Erythroblast (primary cell): ENCODE measurements around the gene FRZB.

Source experiments
- GATA1 ChIP-seq: IDR thresholded peaks from 2 replicates; pipeline ENCODE4 v1.6.1; 2011; ENCODE audit warnings: low read depth, mild to moderate bottlenecking, control low read depth, low read length, moderate library complexity
- POLR2A ChIP-seq: IDR thresholded peaks from 2 replicates; pipeline ENCODE4 v1.6.1; 2011; ENCODE audit warnings: mild to moderate bottlenecking, low read length

DNA sequence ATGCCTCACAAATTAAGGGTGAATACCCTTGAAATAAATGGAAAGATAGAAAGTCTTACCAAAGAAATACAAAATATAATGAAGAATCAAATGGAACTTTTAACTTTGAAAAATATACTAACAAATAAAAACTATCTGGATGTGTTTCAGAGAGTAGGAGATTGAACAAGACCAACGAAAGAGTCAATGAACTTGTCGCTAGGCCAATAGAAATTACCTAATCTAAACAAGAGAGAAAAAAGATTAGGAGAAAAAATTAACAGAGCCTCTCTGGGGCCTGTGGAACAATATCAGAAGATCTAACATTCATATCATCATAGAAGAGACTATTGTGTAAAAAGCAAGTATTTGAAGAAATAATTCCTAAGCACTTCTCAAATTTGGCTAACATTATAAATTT, 11.1 kb downstream of the FRZB start:
- no peak for TF ChIP-seq POLR2A
- TF ChIP-seq GATA1, result no peak
